Cardiac muscle cell (in vitro differentiated cells and primary cell): ENCODE data around the gene JAK2. TPM values are rescaled to one million over a fixed set of nuclear protein-coding genes. Genes with fewer than 3 reads are reported as not detected.

Experiments used
- DNase-seq, 2 donors: peaks; one replicate each; pipeline versions ENCODE4 v3.0.0 to v3.0.0-alpha.2; 2010 to 2017; ENCODE audit warnings: low read depth in 1 of 2, low spot score in 1 of 2
- H3K27ac ChIP-seq: fragments of 200-600 bp; sonication (generic); 2 replicates; pipeline ENCODE4 v1.5.1; 2016
- H3K27me3 ChIP-seq: fragments of 200-600 bp; sonication (generic); 2 replicates; pipeline ENCODE4 v1.6.0; 2016; ENCODE audit warnings: control low read depth
- H3K36me3 ChIP-seq: fragments of 200-600 bp; sonication (generic); 2 replicates; pipeline ENCODE4 v1.5.1; 2016; ENCODE audit warnings: control low read depth
- H3K4me1 ChIP-seq: fragments of 200-600 bp; sonication (generic); 2 replicates; pipeline ENCODE4 v1.8.1; 2017; ENCODE audit warnings: low read depth, mild to moderate bottlenecking, mixed run types
- H3K4me3 ChIP-seq: fragments of 200-600 bp; sonication (generic); 2 replicates; pipeline ENCODE4 v1.5.1; 2016; ENCODE audit warnings: mild to moderate bottlenecking
- H3K9me3 ChIP-seq: fragments of 200-600 bp; sonication (generic); 2 replicates; pipeline ENCODE4 v1.5.1; 2017; ENCODE audit warnings: low read depth, mild to moderate bottlenecking, control low read depth
- CTCF ChIP-seq: IDR thresholded peaks from 2 replicates; pipeline ENCODE4 v1.5.1; 2012; ENCODE audit warnings: low read depth, mild to moderate bottlenecking, low read length
- polyA plus RNA-seq: library from polyadenylated mRNA; unstranded; fragments of >200 nt; fragmentation: Nextera tagmentation; extraction: Ambion mirVana; gene quantifications from 2 replicates; pipeline ENCODE4 v1.2.1, GENCODE V29; 2016
- total RNA-seq: library from RNA; depleted of rRNA; stranded (reverse); fragments of >200 nt; gene quantifications from 2 replicates; pipeline ENCODE4 v1.2.3, GENCODE V29; 2016

Gene JAK2
- total and polyA plus RNA-seq, 2 experiments from 2014 or later = 3.9 to 6.6 TPM

GRCh38 chr9:5110867-5111681 lies 126.0 kb downstream of the JAK2 start:
- no peaks in the 10 kb centered on the region for H3K27me3 ChIP-seq
- no peaks in the 10 kb centered on the region for H3K36me3 ChIP-seq
- H3K9me3 ChIP-seq = no peaks in the 10 kb centered on the region
- no peak overlapping the region for H3K4me3 ChIP-seq
- H3K4me1 ChIP-seq = no peaks in the 10 kb centered on the region
- no peak for TF ChIP-seq CTCF
- DNase-seq = no peak
- no peak overlapping the region for H3K27ac ChIP-seq

- DNase-seq = no peak
- no peak for TF ChIP-seq CTCF
- H3K4me1 ChIP-seq = no peaks in the 10 kb centered on the region
These were observed 126.6 kb downstream of the JAK2 start for GRCh38 chr9:5111696-5112095.

GRCh38 chr9:5112109-5112592 lies 127.1 kb downstream of the JAK2 start:
- no peak for DNase-seq
- H3K9me3 ChIP-seq = no peaks in the 10 kb centered on the region
- no peaks in the 10 kb centered on the region for H3K36me3 ChIP-seq
- no peaks in the 10 kb centered on the region for H3K4me1 ChIP-seq
- TF ChIP-seq CTCF = no peak
- H3K27ac ChIP-seq = no peak overlapping the region
- no peaks in the 10 kb centered on the region for H3K27me3 ChIP-seq
- no peak overlapping the region for H3K4me3 ChIP-seq

More at GRCh38 chr9:5111696-5112095, 126.6 kb downstream of the JAK2 start:
- Histone ChIP-seq H3K27me3 (no peaks in the 10 kb centered on the region), H3K36me3 (no peaks in the 10 kb centered on the region), H3K4me3 (no peak overlapping the region), H3K9me3 (no peaks in the 10 kb centered on the region), H3K27ac (no peak overlapping the region)

- DNase-seq = no peak
- no peak for TF ChIP-seq CTCF
- Histone ChIP-seq H3K36me3 (no peaks in the 10 kb centered on the region), H3K27me3 (no peaks in the 10 kb centered on the region), H3K27ac (no peak overlapping the region), H3K4me1 (no peaks in the 10 kb centered on the region), H3K9me3 (no peaks in the 10 kb centered on the region), H3K4me3 (no peak overlapping the region)
These were observed 127.6 kb downstream of the JAK2 start for GRCh38 chr9:5112646-5113045.

GRCh38 chr9:5113523-5113922 lies 128.5 kb downstream of the JAK2 start:
- H3K27me3 ChIP-seq = no peaks in the 10 kb centered on the region
- H3K9me3 ChIP-seq = no peaks in the 10 kb centered on the region
- H3K36me3 ChIP-seq = no peaks in the 10 kb centered on the region
- no peak overlapping the region for H3K4me3 ChIP-seq
- no peak for TF ChIP-seq CTCF
- no peak for DNase-seq
- H3K27ac ChIP-seq = no peak overlapping the region
- H3K4me1 ChIP-seq = no peaks in the 10 kb centered on the region
